ENCODE results near the gene TBKBP1. TPM values are rescaled to one million over a fixed set of nuclear protein-coding genes. Genes with fewer than 3 reads are reported as not detected.

The TBKBP1 gene
- total and polyA plus RNA-seq, 4 donors: 0.25 to 2.0 (median 1.5) TPM

- DNase-seq (ENCODE audit: low spot score): no peak
- no peak overlapping the region for H3K9ac ChIP-seq (ENCODE audit: low read depth in 1 of 2, low read length in 2 of 2)
- H3K4me1 ChIP-seq (ENCODE audit: control insufficient read depth in 4 of 4, insufficient read depth in 4 of 4, low read length in 3 of 4): peaks cover 0 to 1% (median 0%) of the 10 kb centered on the region in 4 donors
- H3K4me3 ChIP-seq (ENCODE audit: low read depth in 1 of 3, low read length in 3 of 3): no peak overlapping the region
- H3K9me3 ChIP-seq (ENCODE audit: control insufficient read depth in 4 of 4, low read length in 3 of 4): no peaks in the 10 kb centered on the region
- H3K27ac ChIP-seq (ENCODE audit: low read depth in 1 of 2, low read length in 2 of 2): no peak overlapping the region
- TF ChIP-seq GABPA (IDR thresholded peaks at IDR 0.05 in 1 of 2, conservative IDR thresholded peaks at IDR 0.05 in 1 of 2) (no peak), TAF1 (conservative IDR thresholded peaks at IDR 0.05) (no peak), RAD21 (IDR thresholded peaks at IDR 0.05) (no peak), CTCF (IDR thresholded peaks at IDR 0.05; ENCODE audit: low read depth, low read length, missing input control) (no peak), RXRA (IDR thresholded peaks at IDR 0.05) (no peak), FOXA1 (IDR thresholded peaks at IDR 0.05) (no peak), MAX (IDR thresholded peaks at IDR 0.05) (no peak), HNF4G (IDR thresholded peaks at IDR 0.05) (no peak), FOXA2 (IDR thresholded peaks at IDR 0.05) (no peak), JUND (IDR thresholded peaks at IDR 0.05) (no peak), YY1 (IDR thresholded peaks at IDR 0.05) (no peak), HNF4A (conservative IDR thresholded peaks at IDR 0.05) (no peak), SP1 (IDR thresholded peaks at IDR 0.05) (no peak), REST (IDR thresholded peaks at IDR 0.05) (no peak), EGR1 (IDR thresholded peaks at IDR 0.05; ENCODE audit: low read depth in 2 of 2) (no peak), ZBTB33 (IDR thresholded peaks at IDR 0.05) (no peak)
- TF ChIP-seq, protein P1, sequence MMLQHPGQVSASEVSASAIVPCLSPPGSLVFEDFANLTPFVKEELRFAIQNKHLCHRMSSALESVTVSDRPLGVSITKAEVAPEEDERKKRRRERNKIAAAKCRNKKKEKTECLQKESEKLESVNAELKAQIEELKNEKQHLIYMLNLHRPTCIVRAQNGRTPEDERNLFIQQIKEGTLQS (IDR thresholded peaks at IDR 0.05): no peak
- no peaks in the 10 kb centered on the region for H3K36me3 ChIP-seq (ENCODE audit: control insufficient read depth in 4 of 4, insufficient read depth in 3 of 4, low read depth in 1 of 4, low read length in 3 of 4)
- WGBS: 90% methylated on average over 13 of the region's 13 CpGs
- H3K27me3 ChIP-seq (ENCODE audit: control insufficient read depth in 4 of 4, insufficient read depth in 4 of 4, low read length in 3 of 4): no peaks in the 10 kb centered on the region
Measured at GRCh38 chr17:47700471-47701449, 6.8 kb downstream of the TBKBP1 start.
